ENCODE measurements around the gene KYNU. TPM values are rescaled to one million over a fixed set of nuclear protein-coding genes. Genes with fewer than 3 reads are reported as not detected.
"Not testable (repeated sequence)": the region's sequence is repeated elsewhere in the genome, so short reads cannot be mapped to it uniquely, and the experiment has no call there.

Gene KYNU
- total and polyA plus RNA-seq, 11 donors, result 0.38 to 14.0 (median 0.77) TPM

- Histone ChIP-seq H3K9me3 (no peaks in the 10 kb centered on the region), H3K4me1 (no peaks in the 10 kb centered on the region), H3K27ac (no peak overlapping the region), H3K27me3 (no peaks in the 10 kb centered on the region), H3K36me3 (no peaks in the 10 kb centered on the region), H3K4me3 (no peak overlapping the region)
- no peak for TF ChIP-seq POLR2A (IDR thresholded peaks at IDR 0.05)
- TF ChIP-seq CTCF (IDR thresholded peaks at IDR 0.05), result no peak
- ATAC-seq (no peak), DNase-seq (no peak)
- intact Hi-C loops (cut with DNase I), result no loop called here
Observed at GRCh38 chr2:142944264-142944663, 66.8 kb downstream of the KYNU start.

GRCh38 chr2:142944721-142945120 lies 67.3 kb downstream of the KYNU start:
- no peaks in the 10 kb centered on the region for H3K27me3 ChIP-seq
- TF ChIP-seq CTCF (IDR thresholded peaks at IDR 0.05), result no peak
- no peak for TF ChIP-seq POLR2A (IDR thresholded peaks at IDR 0.05)
- no peaks in the 10 kb centered on the region for H3K36me3 ChIP-seq
- DNase-seq (no peak), ATAC-seq (no peak)
- H3K9me3 ChIP-seq, result no peaks in the 10 kb centered on the region
- no peaks in the 10 kb centered on the region for H3K4me1 ChIP-seq
- H3K4me3 ChIP-seq, result no peak overlapping the region
- intact Hi-C loops (cut with DNase I), result no loop called here
- H3K27ac ChIP-seq, result no peak overlapping the region

GRCh38 chr2:142946941-142947340 lies 69.5 kb downstream of the KYNU start:
- no peak overlapping the region for H3K27ac ChIP-seq
- no peaks in the 10 kb centered on the region for H3K27me3 ChIP-seq
- intact Hi-C loops (cut with DNase I), result no loop called here
- 56 to 75% (median 59%) methylated on average over 1 of the region's 1 CpG for WGBS, 4 donors
- no peaks in the 10 kb centered on the region for H3K4me1 ChIP-seq
- no peaks in the 10 kb centered on the region for H3K36me3 ChIP-seq
- ATAC-seq (no peak), DNase-seq (no peak)
- no peak for TF ChIP-seq POLR2A (IDR thresholded peaks at IDR 0.05)
- TF ChIP-seq CTCF (IDR thresholded peaks at IDR 0.05), result no peak
- no peaks in the 10 kb centered on the region for H3K9me3 ChIP-seq
- H3K4me3 ChIP-seq, result no peak overlapping the region

DNA sequence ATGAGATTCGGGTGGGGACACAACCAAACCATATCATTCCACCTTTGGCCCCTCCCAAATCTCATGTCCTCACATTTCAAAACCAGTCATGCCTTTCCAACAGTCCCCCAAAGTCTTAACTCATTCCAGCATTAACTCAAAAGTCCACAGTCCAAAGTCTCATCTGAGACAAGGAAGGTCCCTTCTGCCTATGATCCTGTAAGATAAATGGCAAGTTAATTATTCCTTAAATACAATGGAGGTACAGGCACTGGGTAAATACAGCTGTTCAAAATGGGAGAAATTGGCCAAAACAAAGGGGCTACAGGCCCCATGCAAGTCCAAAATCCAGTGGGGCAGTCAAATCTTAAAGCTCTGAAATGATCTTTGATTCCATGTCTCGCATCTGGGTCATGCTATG lies 71.3 kb downstream of the KYNU start:
- 61 to 73% (median 71%) methylated on average over 2 of the region's 2 CpGs for WGBS, 4 donors
- H3K27me3 ChIP-seq; H3K4me3 ChIP-seq; H3K9me3 ChIP-seq; intact Hi-C loops (cut with DNase I); DNase-seq; H3K4me1 ChIP-seq; ATAC-seq; H3K27ac ChIP-seq; H3K36me3 ChIP-seq: not testable (repeated sequence)

GRCh38 chr2:142950323-142950722 lies 72.9 kb downstream of the KYNU start:
- intact Hi-C loops (cut with DNase I); H3K27me3 ChIP-seq; H3K4me1 ChIP-seq; H3K27ac ChIP-seq; H3K36me3 ChIP-seq; DNase-seq; ATAC-seq; H3K4me3 ChIP-seq; H3K9me3 ChIP-seq: not testable (repeated sequence)
- WGBS, 4 donors, result 75 to 87% (median 83%) methylated on average over 2 of the region's 2 CpGs
